RWPE2 (cell line): ENCODE data around the gene SMPDL3A.

Experiments
- ATAC-seq: fragments of 200-7000 bp; cut with Tn5 transposase; 3 replicates; pipeline ENCODE4 v1.9.1; 2021; ENCODE audit warnings: low read depth
- DNase-seq: peaks from one replicate; pipeline ENCODE4 v3.0.0-alpha.2; 2020; ENCODE audit warnings: low spot score
- H3K27ac ChIP-seq: fragments of 450-650 bp; 2 replicates; pipeline ENCODE4 v1.5.1; 2017; ENCODE audit warnings: mild to moderate bottlenecking; ENCODE audit not compliant: poor library complexity, severe bottlenecking
- H3K27me3 ChIP-seq: fragments of 250-450 bp; sonication (Bioruptor Pico); 2 replicates; pipeline ENCODE4 v1.5.1; 2021; ENCODE audit warnings: mild to moderate bottlenecking, moderate library complexity; ENCODE audit not compliant: insufficient read depth, poor library complexity, severe bottlenecking
- H3K36me3 ChIP-seq: fragments of 250-450 bp; sonication (Bioruptor Pico); 2 replicates; pipeline ENCODE4 v1.5.1; 2020; ENCODE audit warnings: low read depth, mild to moderate bottlenecking, moderate library complexity
- H3K4me1 ChIP-seq: fragments of 250-450 bp; sonication (Bioruptor Pico); 2 replicates; pipeline ENCODE4 v1.5.1; 2021; ENCODE audit warnings: mild to moderate bottlenecking, moderate library complexity; ENCODE audit not compliant: insufficient read depth, poor library complexity, severe bottlenecking
- H3K4me3 ChIP-seq: fragments of 250-450 bp; sonication (Bioruptor Pico); 2 replicates; pipeline ENCODE4 v1.5.1; 2021; ENCODE audit warnings: mild to moderate bottlenecking, moderate library complexity; ENCODE audit not compliant: severe bottlenecking
- H3K9me3 ChIP-seq: fragments of 250-450 bp; sonication (Bioruptor Pico); 2 replicates; pipeline ENCODE4 v1.5.1; 2021; ENCODE audit warnings: mild to moderate bottlenecking, moderate library complexity; ENCODE audit not compliant: severe bottlenecking
- TF ChIP-seq, protein P1 (sequence below): fragments of 450-650 bp; IDR thresholded peaks from one replicate; pipeline ENCODE4 v1.5.1; 2017; ENCODE audit warnings: mild to moderate bottlenecking, moderate library complexity; ENCODE audit not compliant: poor library complexity, severe bottlenecking

The SMPDL3A gene

DNA sequence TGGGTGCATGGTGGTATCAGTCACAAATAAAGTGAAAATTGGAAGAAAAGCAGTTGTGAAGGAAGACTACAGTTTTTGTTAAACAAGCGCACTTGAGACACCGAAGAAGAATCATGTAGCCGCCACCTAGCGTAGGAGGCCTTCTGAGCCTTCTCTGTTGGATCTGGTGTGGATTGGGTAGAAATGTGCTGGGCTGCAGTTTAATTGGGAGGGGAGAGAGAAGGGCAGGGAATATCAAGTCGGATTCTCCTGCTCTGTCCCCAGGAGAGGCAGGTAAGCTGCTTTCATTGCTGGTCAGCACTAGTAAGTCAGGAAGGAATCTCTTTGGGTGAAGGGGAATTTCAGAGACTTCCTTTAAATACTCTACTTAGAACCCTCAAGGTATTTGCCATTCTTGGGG is 10.8 kb upstream of the SMPDL3A start:
- H3K36me3 ChIP-seq: no peaks in the 10 kb centered on the region
- no peaks in the 10 kb centered on the region for H3K27me3 ChIP-seq
- no peaks in the 10 kb centered on the region for H3K4me1 ChIP-seq
- DNase-seq: no peak
- TF ChIP-seq, protein P1, sequence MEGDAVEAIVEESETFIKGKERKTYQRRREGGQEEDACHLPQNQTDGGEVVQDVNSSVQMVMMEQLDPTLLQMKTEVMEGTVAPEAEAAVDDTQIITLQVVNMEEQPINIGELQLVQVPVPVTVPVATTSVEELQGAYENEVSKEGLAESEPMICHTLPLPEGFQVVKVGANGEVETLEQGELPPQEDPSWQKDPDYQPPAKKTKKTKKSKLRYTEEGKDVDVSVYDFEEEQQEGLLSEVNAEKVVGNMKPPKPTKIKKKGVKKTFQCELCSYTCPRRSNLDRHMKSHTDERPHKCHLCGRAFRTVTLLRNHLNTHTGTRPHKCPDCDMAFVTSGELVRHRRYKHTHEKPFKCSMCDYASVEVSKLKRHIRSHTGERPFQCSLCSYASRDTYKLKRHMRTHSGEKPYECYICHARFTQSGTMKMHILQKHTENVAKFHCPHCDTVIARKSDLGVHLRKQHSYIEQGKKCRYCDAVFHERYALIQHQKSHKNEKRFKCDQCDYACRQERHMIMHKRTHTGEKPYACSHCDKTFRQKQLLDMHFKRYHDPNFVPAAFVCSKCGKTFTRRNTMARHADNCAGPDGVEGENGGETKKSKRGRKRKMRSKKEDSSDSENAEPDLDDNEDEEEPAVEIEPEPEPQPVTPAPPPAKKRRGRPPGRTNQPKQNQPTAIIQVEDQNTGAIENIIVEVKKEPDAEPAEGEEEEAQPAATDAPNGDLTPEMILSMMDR: no peak
- H3K27ac ChIP-seq: no peak overlapping the region
- no peak for ATAC-seq
- H3K4me3 ChIP-seq: no peak overlapping the region
- no peaks in the 10 kb centered on the region for H3K9me3 ChIP-seq

DNA sequence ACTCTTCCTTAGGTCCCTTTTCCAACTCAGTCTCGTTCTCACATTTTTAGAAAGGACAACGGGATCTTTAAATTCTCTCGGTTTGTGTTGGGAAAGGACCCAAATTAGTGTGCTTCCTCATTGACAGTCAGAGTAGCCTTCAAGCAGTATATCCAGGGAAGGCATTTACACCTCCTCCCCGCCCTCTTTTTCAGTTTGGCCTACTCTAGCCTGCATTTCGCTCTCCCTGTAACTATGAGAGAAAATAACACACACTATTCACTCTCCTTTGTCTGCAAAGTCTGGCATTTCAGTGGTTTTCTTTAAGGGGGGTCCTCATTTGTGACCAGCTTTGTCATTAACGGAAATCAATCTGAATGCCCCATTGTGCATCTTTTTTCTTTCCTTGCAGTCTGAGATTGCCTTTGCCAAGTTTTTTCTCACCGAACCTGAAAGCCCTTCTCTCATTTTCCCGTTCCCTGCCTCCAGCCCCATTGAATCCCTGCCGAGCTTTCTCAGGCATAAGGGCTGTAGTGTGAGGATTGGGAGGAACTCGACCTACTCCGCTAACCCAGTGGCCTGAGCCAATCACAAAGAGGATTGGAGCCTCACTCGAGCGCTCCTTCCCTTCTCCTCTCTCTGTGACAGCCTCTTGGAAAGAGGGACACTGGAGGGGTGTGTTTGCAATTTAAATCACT is 9.9 kb upstream of the SMPDL3A start:
- TF ChIP-seq, protein P1: no peak
- ATAC-seq: no peak
- DNase-seq: no peak
- H3K9me3 ChIP-seq: no peaks in the 10 kb centered on the region
- H3K4me3 ChIP-seq: no peak overlapping the region
- H3K36me3 ChIP-seq: no peaks in the 10 kb centered on the region
- no peak overlapping the region for H3K27ac ChIP-seq
- H3K27me3 ChIP-seq: no peaks in the 10 kb centered on the region
- H3K4me1 ChIP-seq: no peaks in the 10 kb centered on the region

GRCh38 chr6:122779667-122780066 is 9.4 kb upstream of the SMPDL3A start, which contains the start of gene FABP7:
TSS of gene FABP7 (plus strand) at chr6:122779716. CDS start at chr6:122779795, 79 bp downstream.
- H3K4me3 ChIP-seq: no peak within 1 kb of the TSS
- no peaks in the 10 kb centered on the region for H3K36me3 ChIP-seq
- DNase-seq: no peak
- TF ChIP-seq, protein P1: no peak
- no peaks in the 10 kb centered on the region for H3K27me3 ChIP-seq
- H3K9me3 ChIP-seq: no peaks in the 10 kb centered on the region
- ATAC-seq: no peak
- no peak within 1 kb of the TSS for H3K27ac ChIP-seq
- H3K4me1 ChIP-seq: no peaks in the 10 kb centered on the region

- Histone ChIP-seq H3K4me3 (no peak overlapping the region), H3K27ac (no peak overlapping the region), H3K36me3 (no peaks in the 10 kb centered on the region), H3K9me3 (no peaks in the 10 kb centered on the region), H3K27me3 (no peaks in the 10 kb centered on the region), H3K4me1 (no peaks in the 10 kb centered on the region)
- DNase-seq (no peak), ATAC-seq (no peak)
- TF ChIP-seq, protein P1: no peak
Observed at GRCh38 chr6:122780114-122780513, 8.9 kb upstream of the SMPDL3A start.

- Histone ChIP-seq H3K4me1 (no peaks in the 10 kb centered on the region), H3K4me3 (no peak overlapping the region), H3K27ac (no peak overlapping the region), H3K9me3 (no peaks in the 10 kb centered on the region), H3K36me3 (no peaks in the 10 kb centered on the region), H3K27me3 (no peaks in the 10 kb centered on the region)
- DNase-seq: no peak
- TF ChIP-seq, protein P1: no peak
- no peak for ATAC-seq
Observed at GRCh38 chr6:122781716-122782115, 7.3 kb upstream of the SMPDL3A start.
